EL (cell line): Measurements from ENCODE around the gene TSPAN13.

Source experiments
- DNase-seq: peaks from one replicate; pipeline ENCODE4 v3.0.0-alpha.2; 2016

TSPAN13 gene

DNA sequence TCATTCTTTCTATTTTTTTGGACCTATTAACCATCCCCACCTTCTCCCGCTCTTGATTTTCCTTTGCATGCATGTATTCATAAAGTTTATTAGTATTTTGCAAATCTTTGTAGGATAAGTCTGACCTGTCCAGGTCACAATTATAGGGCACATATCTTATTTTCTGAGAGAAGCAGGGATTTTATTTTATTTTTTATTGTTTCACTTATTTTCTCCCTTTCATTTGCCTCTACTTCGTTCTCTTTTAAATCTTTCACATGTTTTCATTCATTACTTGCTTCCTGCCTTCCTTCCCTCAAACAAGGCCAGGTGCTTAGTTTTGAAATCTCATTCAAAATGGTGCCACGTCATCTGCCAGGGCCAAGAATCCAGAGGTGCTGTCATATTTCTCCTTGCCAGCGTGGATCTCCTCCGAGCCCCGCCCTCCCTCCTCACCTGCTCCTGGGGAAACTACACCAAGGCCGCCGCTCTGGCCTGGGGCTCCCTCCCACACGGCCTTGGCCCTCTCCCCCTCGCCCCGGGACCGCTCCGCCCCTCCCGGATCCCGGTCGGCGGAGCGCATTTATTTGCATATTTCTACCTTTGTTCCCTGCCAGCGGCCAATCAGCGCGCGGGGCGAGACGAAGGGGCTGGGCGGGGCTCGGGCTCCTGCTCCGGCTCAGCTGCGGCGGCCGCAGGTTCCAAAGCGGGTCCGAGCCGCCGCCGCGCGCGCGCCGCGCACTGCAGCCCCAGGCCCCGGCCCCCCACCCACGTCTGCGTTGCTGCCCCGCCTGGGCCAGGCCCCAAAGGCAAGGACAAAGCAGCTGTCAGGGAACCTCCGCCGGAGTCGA, at the start of gene TSPAN13:
TSS of gene TSPAN13 (plus strand) at position 654 of the 830 bp plus-strand sequence. CDS start 213 bp downstream, outside the sequence.
- peak; percentile 76 for DNase-seq

DNA sequence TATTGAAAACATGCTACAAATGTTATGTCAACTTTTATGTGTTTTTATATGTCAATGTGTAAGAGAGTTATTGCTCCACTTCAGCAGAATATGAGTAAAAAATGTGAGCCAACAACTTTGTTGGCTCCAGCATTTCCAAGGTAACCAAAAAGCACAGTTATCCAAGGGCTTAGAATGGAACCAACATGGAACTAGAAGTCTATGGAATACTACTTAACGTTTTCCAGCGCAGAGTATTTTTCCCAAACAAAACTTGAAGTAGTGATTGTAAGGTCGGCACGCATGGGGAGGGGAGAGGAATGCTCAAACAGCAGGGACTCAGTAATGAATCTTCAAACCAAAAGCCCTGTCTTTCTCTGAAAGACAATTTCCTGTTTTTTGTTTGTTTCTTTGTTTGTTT, 45.0 kb upstream of the TSPAN13 start:
- no peak for DNase-seq

DNA sequence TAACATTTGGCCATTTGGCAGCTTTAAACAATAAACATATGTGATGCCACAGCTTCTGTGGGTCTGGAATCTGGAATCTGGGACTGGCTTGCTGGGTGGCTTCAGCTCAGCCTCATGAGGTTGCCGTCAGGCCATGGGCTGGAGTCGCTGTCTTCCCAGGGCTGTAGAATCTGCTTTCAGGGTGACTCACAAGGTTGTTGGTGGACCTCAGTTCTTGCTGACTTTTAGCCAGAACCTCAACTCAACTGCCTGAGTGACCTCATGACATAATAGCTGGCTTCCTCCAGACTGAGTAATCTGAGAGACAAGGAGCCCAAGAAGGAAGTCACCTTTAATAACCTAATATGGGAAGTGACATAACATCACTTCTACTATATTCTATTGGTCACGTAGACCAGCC, 44.6 kb upstream of the TSPAN13 start:
- peak; percentile 98 for DNase-seq

DNA sequence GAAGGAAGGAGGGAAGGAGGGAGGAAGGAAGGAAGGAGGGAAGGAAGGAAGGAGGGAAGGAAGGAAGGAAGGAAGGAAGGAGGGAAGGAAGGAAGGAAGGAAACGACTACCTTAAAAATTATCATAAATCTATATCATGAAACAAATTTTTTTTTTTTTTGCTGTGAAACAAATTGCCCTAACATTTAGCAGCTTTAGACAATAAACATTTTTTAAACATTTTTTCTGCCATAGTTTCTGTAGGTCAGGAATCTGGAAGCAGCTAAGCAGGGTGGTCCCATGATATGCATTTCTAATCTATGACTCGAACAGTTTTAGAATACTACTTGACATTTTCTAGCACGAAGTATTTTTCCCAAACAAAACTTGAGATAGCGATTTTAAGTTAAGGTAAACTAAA, 42.9 kb upstream of the TSPAN13 start:
- no peak for DNase-seq

DNA sequence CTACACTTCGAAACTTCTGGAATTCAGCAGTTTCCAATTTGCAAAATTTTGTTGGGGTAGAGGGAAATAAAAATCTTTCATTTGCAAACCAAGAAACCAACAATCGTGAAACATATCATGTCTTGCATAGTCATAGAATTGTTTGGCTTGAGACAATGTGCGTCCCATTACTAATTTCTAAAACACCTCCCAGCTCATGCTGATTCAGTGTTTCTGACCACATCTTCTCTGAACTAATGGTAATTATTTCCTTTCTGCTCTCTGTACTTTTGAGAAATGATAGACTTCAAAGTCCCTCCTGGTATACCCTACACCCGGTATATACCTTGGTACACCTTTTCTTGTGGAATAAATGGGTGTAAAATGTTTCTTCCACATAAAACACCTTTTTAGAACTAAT, 41.8 kb upstream of the TSPAN13 start:
- peak; percentile 52 for DNase-seq

DNA sequence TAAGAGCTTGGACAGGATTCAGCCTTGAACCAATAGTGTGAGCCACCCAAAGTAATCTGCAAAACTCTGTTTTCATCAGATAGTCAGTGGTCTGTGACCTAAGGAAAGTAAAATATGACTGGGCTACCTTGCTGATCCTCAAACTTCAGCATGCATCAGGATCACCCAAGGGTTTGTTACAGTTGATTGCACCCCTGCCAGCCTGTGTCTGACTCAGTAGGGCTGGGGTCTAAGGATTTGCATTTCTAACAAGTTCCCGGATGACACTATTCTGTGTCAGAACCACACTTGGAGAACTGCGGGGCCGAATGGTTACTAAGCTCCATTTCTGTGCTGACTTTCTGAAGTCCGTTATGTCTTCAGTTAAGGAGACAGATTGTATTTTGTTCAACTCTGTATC, 40.6 kb upstream of the TSPAN13 start:
- peak; percentile 59 for DNase-seq

DNA sequence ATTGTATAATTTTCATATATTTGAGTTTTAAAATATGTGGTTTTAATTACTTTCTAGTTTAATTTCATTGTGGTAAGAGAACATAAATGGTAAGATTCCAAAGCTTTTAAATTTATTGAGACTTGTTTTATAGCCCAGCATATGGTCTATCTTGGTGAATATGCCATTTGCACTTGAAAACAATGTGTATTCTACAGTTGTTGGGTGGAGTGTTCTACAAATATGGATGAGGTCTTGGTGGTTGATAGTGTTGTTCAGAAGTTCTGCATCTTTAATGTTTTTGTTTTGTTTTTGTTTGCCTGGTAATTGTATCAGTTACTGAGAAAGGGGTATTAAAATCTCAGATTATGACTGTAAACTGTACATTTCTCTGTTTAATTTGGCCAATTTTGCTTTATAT, 37.6 kb upstream of the TSPAN13 start:
- DNase-seq = no peak

DNA sequence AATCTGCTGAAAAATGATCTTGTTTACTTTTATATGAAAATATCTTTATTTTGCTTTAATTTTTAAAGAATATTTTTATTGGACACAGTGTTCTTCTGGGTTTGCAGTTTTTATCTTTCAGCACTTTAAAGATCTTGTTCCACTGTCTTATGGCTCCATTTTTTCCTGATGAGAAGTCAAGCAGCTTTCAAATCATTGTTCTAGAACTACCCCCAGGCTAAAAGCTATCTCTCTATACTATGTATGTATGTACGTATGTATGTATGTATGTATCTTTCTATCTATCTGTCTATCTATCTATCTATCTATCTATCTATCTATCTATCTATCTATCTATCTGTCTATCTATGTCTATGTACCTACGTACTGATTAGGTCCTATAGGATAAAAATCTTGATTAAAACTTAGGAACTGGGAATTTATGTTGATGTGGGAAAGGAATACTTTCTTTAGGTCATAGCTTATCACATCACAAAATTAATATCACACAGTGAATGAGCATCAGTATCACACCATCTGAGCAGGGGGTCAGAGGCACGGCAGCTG, 35.4 kb upstream of the TSPAN13 start:
- no peak for DNase-seq

DNA sequence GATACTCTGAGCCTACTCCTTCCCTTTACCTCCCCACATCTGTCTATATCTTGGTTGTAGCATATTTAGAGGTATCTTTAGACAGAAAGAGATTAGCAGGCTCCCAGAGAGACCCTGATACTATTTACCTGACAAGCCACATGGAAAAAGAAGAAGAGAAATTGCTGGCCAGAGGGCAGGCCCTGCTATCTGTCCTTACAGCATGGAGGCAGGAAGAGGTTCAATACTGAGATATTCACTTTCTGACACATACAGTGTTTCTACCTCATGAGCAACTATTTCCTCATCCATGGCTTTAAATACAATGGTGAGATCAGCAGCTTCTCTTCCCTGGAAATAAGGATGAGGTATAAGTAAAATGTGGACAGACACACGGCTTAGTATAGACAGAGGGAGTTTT, 33.9 kb upstream of the TSPAN13 start:
- DNase-seq = no peak

DNA sequence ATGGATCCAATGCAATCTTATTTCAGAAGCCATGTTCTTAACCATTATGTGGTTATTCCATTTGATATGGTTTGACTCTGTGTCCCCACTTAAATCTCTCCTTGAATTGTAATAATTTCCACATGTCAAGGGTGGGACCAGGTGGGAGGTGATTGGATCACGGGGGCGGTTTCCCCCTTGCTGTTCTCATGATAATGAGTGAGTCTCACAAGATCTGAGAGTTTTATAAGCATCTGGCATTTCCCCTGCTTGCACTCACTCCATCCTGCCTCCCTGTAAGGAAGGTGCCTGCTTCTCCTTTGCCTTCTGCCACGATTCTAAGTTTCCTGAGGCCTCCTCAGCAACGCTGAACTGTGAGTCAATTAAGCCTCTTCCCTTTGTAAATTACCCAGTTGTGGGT, 32.0 kb upstream of the TSPAN13 start:
- no peak for DNase-seq

DNA sequence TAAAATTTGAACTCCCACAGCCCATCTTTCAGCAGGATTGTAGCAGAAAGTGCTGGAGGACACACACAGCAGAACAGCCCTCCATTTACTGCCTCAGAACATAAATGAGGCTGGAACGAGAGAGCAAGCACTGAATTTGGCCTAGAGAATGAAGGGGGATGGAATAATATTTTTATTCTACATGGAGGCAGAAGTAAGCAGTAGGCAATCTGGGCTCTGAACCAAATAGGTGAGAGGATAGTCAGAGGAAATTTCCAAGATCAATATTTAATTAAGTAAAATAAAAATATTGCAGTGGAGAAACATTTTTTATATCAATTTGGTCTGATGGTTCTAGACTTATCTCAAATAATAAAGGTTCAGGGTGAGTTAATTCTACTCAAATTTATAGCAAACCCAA, 29.2 kb upstream of the TSPAN13 start:
- no peak for DNase-seq

DNA sequence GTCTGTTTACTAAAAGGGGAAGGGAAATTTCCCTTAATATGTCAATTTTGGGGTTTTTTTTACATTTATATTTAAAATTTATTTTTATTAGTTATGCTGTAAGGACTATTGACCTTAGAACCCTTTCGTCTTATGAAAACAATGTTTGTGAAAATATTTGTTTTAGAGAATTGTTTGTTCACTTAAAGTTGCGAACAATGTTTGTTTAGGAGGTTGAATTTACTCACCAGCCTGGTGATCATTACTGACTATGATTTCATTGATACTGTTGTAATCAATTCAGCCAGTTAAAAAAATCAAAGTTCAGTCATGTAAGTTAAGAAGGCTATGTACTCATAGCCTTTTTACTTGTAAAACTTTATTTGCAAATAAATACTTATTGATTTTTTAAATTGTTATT, 27.4 kb upstream of the TSPAN13 start:
- no peak for DNase-seq

DNA sequence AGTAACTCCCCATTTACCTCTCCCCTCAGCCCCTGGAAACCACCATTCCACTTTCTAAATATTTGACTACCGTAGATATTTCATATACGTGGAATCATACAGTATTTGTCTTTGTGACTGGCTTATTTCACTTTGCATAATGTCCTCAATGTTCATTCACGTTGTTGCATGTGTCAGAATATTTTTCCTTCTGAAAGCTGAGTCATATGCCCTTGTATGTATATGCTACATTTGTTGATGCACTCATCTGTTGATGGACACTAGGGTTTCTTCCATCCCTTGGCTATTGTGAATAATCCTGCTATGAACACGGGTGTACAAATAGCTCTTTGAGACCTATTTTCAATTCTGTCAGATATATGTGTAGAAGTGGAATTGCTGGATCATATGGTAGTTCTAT, 25.8 kb upstream of the TSPAN13 start:
- no peak for DNase-seq

DNA sequence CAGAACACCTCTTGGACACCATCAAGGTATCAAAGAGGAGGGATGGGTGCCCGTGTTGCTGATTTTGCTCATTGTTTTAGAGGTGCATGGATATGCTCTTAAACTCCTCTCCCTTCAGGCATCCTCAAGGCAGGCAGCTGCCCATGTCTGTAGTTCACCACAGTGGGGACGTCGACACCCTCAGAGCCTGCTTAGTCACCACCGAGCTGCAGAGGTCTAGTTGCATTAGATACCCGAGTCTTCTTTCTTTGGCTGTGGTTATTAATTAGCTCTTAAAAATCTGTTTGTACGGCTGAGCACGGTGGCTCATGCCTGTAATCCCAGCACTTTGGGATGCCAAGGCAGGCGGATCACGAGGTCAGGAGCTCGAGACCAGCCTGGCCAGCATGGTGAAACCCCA, 24.7 kb upstream of the TSPAN13 start:
- DNase-seq = no peak

DNA sequence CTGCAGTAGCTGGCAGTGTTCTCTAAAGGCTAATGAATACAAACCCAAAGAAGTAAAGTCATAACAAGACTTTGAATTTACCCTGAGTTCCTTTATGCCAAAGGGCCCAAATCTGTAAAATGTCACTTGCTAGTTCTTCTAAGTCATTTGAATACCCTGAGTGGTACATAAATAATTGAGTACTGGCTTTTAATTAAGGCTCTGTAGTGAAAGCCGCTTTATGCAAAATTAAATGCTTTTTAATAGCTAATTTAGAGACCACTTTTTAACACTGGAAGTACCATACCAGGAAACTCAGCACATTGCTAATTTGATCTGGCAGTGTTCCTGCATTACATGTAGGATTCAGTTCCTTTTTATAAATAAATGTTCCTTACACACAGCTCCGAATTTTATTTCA, 24.0 kb upstream of the TSPAN13 start:
- DNase-seq = no peak

DNA sequence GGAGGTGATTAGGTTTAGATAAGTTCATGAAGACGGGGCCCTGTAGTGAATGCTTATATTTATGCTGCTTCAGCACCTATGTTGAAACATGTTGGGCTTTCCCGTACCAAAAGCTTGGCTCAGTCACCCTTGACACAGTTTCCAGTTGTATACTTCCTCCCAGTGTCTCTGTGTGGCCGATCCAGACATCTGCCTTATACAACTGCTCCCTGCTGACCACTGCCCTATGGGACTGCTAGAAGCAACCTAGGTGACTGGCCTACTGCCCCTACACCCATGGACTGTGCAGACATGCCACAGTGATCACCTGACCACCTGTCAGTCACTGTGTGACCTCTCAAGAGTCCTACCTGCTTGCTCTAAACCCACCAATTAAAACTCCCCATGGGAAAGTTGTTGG, 22.6 kb upstream of the TSPAN13 start:
- DNase-seq = no peak

DNA sequence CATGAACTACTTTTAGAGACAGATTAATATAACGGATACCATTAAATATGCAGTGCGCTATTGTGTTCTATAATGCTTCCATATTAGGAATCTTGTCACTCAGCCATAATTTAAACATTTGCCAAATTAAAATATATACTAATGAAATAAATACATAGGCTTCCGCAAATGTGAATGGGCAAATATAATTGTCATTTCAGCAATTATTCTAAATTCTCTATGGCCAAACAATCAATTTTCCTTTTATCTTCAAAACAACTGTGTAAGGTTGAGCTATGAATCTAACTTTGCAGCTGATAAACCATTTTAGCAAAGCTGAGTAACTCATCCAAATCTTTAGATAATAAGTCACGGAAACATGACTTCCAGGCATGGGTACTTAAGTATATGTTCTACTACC, 20.7 kb upstream of the TSPAN13 start:
- no peak for DNase-seq

DNA sequence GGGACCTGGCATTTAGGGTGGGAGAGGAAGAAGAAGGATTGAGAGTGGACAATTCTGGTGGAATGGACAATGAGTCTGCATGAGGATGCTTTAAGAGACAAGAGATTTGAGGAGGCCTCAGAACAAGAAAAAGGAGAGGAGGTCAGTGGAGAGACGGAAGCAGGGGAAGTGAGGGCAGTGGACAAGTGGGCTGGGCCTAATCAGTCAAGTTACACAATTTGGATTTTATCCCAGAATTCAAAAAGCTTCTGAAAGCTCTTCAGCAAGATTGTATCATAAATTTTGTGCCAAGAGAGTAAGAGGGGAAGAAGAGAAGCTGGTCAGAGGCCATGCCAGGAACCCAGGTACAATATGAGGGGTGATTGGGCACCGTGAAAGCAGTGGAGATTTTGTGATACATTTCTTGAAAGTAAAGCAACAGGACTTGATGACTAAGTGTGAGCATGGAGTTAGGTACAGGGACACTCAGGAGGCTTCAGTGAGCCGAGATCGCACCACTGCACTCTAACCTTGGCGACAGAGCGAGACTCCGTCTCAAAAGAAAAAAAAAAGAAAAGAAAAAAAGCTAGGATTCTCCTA, 19.3 kb upstream of the TSPAN13 start:
- DNase-seq = no peak

DNA sequence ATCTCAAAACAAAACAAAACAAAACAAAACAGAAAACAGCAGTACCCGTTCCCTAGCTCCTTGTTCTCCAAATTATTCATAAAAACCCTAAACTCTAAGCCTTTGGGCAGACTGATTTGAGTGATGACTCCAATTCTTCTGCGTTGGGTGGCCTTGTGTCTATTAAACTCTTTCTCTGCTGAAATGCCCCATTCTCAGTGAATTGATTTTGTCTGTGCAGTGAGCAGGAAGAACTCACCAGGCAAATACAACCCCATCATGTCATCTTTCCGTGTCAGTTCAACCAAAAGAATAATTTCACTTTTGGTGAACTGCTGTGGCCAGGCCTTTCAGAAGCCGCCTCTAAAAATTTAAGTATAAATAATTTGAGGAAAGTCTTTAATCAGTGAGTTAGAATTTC, 18.5 kb upstream of the TSPAN13 start:
- DNase-seq = no peak

DNA sequence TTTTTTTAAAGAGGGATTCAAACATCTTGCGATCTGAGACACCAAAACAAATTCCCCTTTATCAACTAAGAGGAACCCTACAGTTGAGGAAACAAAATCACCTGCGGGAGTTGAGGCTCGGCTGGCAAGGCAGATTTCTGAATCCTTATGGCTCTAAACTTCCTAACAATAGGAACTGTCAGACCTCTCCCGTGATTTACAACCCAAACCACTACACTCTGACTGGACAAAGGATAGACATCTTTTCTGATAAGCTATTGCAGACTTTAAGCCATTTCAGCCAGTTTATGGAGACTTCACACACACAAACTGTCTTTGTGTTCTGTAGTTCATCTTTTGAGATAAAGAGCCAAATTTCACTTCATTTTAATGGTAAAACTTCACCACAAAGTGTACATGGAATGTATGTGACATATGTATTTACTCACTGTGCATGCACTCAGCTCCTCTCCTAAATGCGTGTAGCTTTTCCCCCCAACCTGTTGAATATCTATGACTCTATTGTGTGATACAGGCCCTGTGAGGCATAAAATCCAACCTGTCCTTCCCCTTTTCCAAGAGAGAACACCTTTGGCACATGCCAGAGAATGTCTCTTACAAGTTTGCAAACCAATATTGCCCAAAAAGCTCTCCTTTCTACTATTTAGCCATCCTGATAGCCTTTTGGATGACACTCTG, 15.4 kb upstream of the TSPAN13 start:
- no peak for DNase-seq

DNA sequence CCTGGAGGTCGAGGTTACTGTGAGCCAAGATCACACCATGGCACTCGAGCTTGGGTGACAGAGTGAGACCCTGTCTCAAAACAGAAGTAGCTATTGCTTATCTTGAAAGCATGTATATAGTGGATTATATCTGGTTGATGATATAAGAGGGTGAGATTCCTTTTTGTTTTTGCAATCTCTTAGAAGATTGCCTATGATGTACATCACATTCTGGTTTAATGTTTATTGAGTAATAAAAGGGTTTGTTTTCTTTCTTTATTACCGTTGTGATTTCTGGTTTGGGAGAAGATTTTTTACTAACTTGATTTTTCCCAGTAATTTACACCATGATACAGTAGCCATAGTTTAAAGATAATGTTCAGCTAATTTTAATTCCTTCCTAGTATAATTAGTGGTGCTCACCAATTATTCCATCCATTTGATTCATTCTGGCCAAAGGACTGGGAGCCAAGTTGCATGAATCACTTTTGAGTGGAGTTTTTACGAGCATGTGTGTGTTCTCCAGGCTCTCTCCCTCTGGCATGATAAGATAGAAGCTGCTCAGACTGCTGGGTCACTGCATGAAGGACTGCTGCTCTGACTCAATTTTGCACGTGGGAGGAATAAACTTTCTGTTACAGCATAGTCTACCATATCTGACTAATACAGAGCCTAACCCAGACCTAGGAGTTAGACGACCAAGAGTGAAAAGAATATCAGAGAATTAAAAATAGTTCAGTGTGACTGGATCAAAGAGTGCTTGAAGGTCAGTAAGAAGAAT, 13.5 kb upstream of the TSPAN13 start:
- DNase-seq = peak; percentile 98

DNA sequence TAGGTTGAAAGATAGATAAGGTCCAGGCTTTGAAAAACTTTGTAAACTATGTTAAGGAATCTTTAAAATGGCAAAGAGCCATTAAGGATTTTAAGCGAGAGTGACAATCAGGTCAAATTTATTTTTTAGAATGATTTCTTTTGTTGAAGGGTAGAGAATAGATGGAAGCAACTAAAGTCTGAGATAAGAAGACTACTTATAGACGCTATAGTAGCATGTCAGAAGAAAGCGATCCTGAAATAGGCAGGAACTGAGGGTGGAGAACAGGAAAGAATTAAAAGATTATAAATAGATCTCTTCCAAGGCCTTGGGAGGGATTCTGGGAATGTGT, 13.0 kb upstream of the TSPAN13 start:
- DNase-seq = no peak

DNA sequence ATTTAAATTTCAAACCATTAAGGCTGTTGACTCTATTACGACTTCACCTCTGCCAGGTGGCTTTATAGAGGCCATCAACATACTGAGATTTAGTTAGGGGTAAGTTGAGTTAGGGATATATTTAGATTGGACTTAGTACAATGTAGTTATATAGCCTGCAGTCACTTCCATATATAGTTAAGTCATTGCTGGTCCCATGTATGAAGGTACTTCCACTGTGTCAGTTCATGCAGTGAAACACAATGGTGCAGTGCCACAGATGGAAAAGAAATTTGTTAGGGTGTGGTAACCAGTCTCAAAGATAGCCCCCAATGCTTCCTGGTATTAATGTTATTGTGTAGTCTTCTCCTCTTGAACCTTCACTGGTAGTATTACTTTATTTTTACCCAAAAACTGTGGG, 12.6 kb upstream of the TSPAN13 start:
- no peak for DNase-seq
